Hepatocyte (in vitro differentiated cells): Measurements from ENCODE around the gene BGN.

Experiments used
- CTCF ChIP-seq: fragments of 200-600 bp; sonication (generic); IDR thresholded peaks from 2 replicates; pipeline ENCODE4 v1.5.1; 2016; ENCODE audit warnings: antibody characterized with exemption, mild to moderate bottlenecking; ENCODE audit not compliant: poor library complexity
- EZH2 ChIP-seq: fragments of 200-600 bp; sonication (generic); IDR thresholded peaks from 2 replicates; pipeline ENCODE4 v1.6.1; 2016; ENCODE audit warnings: antibody characterized with exemption, mild to moderate bottlenecking, borderline replicate concordance
- EZH2phosphoT487 ChIP-seq: fragments of 200-600 bp; sonication (generic); IDR thresholded peaks from one replicate; pipeline ENCODE4 v1.6.1; 2018; ENCODE audit warnings: antibody characterized with exemption, mild to moderate bottlenecking, low read depth, moderate library complexity; ENCODE audit not compliant: unreplicated experiment, severe bottlenecking

- TF ChIP-seq CTCF = no peak
- no peak for TF ChIP-seq EZH2
- TF ChIP-seq EZH2phosphoT487 = no peak
These were observed 20.5 kb upstream of the BGN start for GRCh38 chrX:153474266-153474665.
